OCI-LY3 (cell line): ENCODE measurements around the gene SHROOM3.

Source experiments
- EZH2phosphoT487 ChIP-seq: fragments of 200-600 bp; shearing (Covaris generic); IDR thresholded peaks from 2 replicates; pipeline ENCODE4 v1.6.1; 2018; ENCODE audit warnings: antibody characterized with exemption, mixed run types, low read depth
- TF ChIP-seq, protein P1 (sequence below): fragments of 200-600, 300-600 bp; sonication (generic); IDR thresholded peaks from 2 replicates; pipeline ENCODE4 v1.5.1; 2014; ENCODE audit warnings: antibody characterized with exemption, low read length, low read depth

DNA sequence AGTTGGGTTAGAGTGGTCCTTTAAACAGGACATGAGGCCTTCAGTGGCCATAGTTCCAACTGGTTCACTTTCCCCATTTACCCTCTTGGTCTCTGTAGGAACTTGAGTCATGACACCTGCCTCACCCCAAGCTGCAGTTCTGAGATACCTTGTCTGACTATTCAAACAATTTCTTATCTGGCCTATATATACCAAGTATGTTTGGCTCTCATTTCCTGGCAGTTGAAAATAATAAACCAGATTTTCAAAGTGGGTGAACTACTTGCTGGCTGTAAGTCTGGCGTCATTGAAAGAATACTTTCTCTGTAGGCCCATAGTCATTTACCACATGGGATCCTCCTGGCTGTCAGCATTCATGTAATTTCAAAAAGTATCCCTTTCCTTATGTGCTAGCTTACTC is 228.8 kb downstream of the SHROOM3 start:
- TF ChIP-seq EZH2phosphoT487, result no peak
- TF ChIP-seq, protein P1, sequence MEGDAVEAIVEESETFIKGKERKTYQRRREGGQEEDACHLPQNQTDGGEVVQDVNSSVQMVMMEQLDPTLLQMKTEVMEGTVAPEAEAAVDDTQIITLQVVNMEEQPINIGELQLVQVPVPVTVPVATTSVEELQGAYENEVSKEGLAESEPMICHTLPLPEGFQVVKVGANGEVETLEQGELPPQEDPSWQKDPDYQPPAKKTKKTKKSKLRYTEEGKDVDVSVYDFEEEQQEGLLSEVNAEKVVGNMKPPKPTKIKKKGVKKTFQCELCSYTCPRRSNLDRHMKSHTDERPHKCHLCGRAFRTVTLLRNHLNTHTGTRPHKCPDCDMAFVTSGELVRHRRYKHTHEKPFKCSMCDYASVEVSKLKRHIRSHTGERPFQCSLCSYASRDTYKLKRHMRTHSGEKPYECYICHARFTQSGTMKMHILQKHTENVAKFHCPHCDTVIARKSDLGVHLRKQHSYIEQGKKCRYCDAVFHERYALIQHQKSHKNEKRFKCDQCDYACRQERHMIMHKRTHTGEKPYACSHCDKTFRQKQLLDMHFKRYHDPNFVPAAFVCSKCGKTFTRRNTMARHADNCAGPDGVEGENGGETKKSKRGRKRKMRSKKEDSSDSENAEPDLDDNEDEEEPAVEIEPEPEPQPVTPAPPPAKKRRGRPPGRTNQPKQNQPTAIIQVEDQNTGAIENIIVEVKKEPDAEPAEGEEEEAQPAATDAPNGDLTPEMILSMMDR, result no peak
